GM23248 (cell line): ENCODE results near the gene KBTBD6.

Experiments
- EZH2 ChIP-seq: fragments of 200-600 bp; sonication (generic); IDR thresholded peaks from 2 replicates; pipeline ENCODE4 v1.6.1; 2018; ENCODE audit warnings: antibody characterized with exemption, mild to moderate bottlenecking; ENCODE audit not compliant: insufficient read depth, poor library complexity, severe bottlenecking
- EZH2phosphoT487 ChIP-seq: fragments of 200-600 bp; sonication (generic); IDR thresholded peaks from 2 replicates; pipeline ENCODE4 v1.6.1; 2018; ENCODE audit warnings: antibody characterized with exemption, moderate library complexity, mild to moderate bottlenecking, low read depth; ENCODE audit not compliant: insufficient read depth

DNA sequence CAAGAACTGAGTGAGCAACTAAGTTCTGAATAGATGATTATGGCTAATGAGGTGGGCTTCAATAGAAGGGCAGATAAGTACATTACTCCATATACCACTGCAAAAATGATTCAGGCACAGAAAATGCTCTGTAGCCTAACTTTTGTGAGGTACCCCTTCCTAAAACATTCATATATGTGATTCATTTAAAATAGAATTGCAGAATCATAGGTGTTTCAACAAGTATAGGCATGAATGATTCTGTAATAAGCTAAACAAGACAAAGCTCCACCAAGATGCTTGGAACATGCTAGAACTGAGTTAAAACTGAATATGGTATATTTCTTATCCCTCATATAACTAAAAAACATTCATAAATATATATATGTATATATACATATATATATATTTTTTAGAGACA, 49.6 kb upstream of the KBTBD6 start:
- no peak for TF ChIP-seq EZH2
- no peak for TF ChIP-seq EZH2phosphoT487
